GM06990 (cell line): ENCODE data around the gene LDHAL6A.

Source experiments
- DNase-seq: peaks from one replicate; pipeline ENCODE4 v3.0.0-alpha.2; 2011; ENCODE audit not compliant: insufficient read length; ENCODE audit errors: extremely low read depth
- H3K27me3 ChIP-seq: replicated peaks from 2 replicates; pipeline ENCODE4 v1.6.0; 2011; ENCODE audit warnings: low read length; ENCODE audit not compliant: control insufficient read depth, insufficient read depth
- H3K36me3 ChIP-seq: 2 replicates; pipeline ENCODE4 v1.5.1; 2011; ENCODE audit warnings: low read length; ENCODE audit not compliant: control insufficient read depth, insufficient read depth
- H3K4me3 ChIP-seq: replicated peaks from 2 replicates; pipeline ENCODE4 v1.5.1; 2011; ENCODE audit warnings: low read depth, mild to moderate bottlenecking, control low read depth, low read length
- TF ChIP-seq, protein P1 (sequence below): IDR thresholded peaks from 2 replicates; pipeline ENCODE4 v1.5.1; 2011; ENCODE audit warnings: low read length, control low read depth, mild to moderate bottlenecking, inconsistent platforms; ENCODE audit not compliant: insufficient read depth, poor library complexity, severe bottlenecking

Gene LDHAL6A

GRCh38 chr11:18471995-18472394 lies 16.3 kb downstream of the LDHAL6A start:
- Histone ChIP-seq H3K36me3 (peaks cover 3% of the 10 kb centered on the region; the same call in 1 of the 2 replicates), H3K27me3 (no peaks in the 10 kb centered on the region)
- TF ChIP-seq, protein P1, sequence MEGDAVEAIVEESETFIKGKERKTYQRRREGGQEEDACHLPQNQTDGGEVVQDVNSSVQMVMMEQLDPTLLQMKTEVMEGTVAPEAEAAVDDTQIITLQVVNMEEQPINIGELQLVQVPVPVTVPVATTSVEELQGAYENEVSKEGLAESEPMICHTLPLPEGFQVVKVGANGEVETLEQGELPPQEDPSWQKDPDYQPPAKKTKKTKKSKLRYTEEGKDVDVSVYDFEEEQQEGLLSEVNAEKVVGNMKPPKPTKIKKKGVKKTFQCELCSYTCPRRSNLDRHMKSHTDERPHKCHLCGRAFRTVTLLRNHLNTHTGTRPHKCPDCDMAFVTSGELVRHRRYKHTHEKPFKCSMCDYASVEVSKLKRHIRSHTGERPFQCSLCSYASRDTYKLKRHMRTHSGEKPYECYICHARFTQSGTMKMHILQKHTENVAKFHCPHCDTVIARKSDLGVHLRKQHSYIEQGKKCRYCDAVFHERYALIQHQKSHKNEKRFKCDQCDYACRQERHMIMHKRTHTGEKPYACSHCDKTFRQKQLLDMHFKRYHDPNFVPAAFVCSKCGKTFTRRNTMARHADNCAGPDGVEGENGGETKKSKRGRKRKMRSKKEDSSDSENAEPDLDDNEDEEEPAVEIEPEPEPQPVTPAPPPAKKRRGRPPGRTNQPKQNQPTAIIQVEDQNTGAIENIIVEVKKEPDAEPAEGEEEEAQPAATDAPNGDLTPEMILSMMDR = no peak

DNA sequence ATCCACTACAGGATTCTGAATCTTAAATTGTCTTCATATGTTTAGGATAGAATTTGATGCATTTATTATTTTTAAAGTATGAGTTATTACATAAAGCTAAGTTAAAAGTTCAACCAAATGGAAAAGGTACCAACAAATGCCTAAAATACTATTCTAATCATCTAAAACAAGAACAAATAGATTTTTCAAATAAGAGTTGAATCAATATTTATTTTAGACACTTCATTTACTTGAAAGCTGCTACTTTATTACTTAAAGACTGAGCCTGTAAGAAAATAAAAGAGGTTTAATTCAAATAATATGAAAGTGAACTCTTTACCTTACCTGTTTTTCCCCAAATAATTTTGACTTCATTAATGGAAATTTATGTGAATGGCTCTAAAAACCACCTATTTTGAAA lies 16.9 kb downstream of the LDHAL6A start:
- no peaks in the 10 kb centered on the region for H3K27me3 ChIP-seq
- DNase-seq = no peak
- no peak overlapping the region for H3K4me3 ChIP-seq
- TF ChIP-seq, protein P1 = no peak
- H3K36me3 ChIP-seq = peaks cover 4% of the 10 kb centered on the region; the same call in 1 of the 2 replicates

More at GRCh38 chr11:18471995-18472394, 16.3 kb downstream of the LDHAL6A start:
- peak; percentile 34 for DNase-seq
- H3K4me3 ChIP-seq = no peak overlapping the region

- Histone ChIP-seq H3K27me3 (no peaks in the 10 kb centered on the region), H3K36me3 (peaks cover 14% of the 10 kb centered on the region), H3K4me3 (no peak overlapping the region)
- TF ChIP-seq, protein P1 = no peak
- DNase-seq = no peak
Observed at GRCh38 chr11:18479063-18479462, 23.4 kb downstream of the LDHAL6A start.

GRCh38 chr11:18485913-18486528 lies 30.4 kb downstream of the LDHAL6A start:
- TF ChIP-seq, protein P1 = no peak
- peaks cover 9% of the 10 kb centered on the region for H3K36me3 ChIP-seq
- H3K4me3 ChIP-seq = no peak overlapping the region
- no peaks in the 10 kb centered on the region for H3K27me3 ChIP-seq
- DNase-seq = peak; percentile 18

GRCh38 chr11:18490319-18490718 lies 34.7 kb downstream of the LDHAL6A start:
- Histone ChIP-seq H3K27me3 (no peaks in the 10 kb centered on the region), H3K4me3 (no peak overlapping the region), H3K36me3 (peaks cover 3% of the 10 kb centered on the region)
- no peak for DNase-seq
- TF ChIP-seq, protein P1 = no peak
